ENCODE results near the gene TFAM.

GRCh38 chr10:58393317-58393716 lies 8.1 kb downstream of the TFAM start:
- TF ChIP-seq CTCF (IDR thresholded peaks at IDR 0.05) (no peak), POLR2AphosphoS5 (IDR thresholded peaks at IDR 0.05; ENCODE audit: insufficient read depth in 1 of 2, low read depth in 1 of 2) (no peak)
